Measurements from ENCODE around the gene SLC35F4.
"Not testable (repeated sequence)": the region's sequence is repeated elsewhere in the genome, so short reads cannot be mapped to it uniquely, and the experiment has no call there.

Gene SLC35F4

DNA sequence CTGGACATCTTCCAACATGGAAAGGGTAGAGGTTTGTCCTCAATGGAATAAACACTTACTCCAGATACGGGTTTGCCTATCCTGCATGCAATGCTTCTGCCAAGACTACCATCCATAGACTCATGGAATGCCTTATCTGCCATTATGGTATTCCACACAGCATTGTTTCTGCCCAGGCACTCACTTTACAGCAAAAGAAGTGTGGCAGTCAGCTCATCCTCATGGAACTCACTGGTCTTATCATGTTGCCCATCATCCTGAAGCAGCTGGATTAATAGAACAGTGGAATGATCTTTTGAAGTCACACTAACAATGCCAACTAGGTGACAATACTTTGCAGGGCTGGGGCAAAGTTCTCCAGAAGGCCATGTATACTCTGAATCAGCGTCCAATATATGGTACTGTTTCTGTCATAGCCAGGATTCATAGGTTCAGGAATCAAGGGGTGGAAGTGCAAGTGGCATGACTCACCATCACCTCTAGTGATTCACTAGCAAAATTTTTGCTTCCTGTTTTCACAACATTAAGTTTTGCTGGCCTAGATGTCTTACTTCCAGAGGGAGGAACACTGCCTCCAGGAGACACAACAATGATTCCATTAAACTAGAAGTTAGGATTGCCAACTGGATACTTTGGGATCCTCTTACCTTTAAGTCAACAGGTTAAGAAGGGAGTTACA lies 140.4 kb downstream of the SLC35F4 start:
- no peak for DNase-seq (ENCODE audit: low read depth in 2 of 2)

GRCh38 chr14:57722141-57722540 lies 143.8 kb downstream of the SLC35F4 start:
- DNase-seq (ENCODE audit: low read depth in 2 of 2): not testable (repeated sequence)

DNA sequence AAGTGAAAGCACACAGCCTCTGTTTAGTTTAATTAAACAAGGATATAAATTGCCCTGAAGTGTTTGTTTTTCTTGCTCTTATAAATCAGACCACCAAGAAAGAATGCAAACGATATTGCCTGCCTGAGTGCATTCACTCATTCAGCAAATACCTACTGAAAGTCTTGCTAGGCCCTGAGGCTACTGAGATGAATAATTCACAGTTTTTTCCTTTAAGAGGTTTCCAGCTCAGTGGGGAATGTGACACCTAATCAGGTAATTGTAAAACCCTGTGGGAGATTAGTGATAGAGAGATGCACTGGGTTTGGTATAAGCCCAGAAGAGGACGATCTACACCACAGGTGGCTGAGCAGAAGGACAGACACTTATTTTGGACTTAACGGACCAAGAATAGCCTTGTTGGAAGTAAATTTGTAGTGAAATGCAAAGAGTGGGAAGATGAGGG lies 151.4 kb downstream of the SLC35F4 start:
- no peak for DNase-seq (ENCODE audit: low read depth in 2 of 2)

GRCh38 chr14:57712698-57713097 lies 153.2 kb downstream of the SLC35F4 start:
- no peak for DNase-seq (ENCODE audit: low read depth in 2 of 2)

DNA sequence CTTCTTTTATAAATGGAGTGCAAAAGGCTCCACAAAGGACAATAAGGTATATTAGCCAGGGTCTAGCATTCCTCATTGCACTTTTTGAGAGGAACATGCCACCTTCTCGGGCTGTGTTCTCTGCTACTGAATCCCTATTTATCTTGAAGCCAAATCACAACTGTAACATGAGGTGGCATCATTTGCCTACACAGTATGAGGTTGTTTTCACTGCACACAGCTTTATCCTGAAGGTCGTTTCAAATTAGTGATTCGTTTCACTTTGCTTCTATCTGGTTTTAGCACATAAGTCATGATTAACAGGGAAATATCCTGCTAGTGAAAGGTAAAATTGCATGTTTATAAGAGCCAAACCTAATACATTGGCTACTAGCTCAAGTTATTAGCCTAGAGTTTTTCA lies 153.8 kb downstream of the SLC35F4 start:
- no peak for DNase-seq (ENCODE audit: low read depth in 2 of 2)

- DNase-seq (ENCODE audit: low read depth in 2 of 2): no peak
These were observed 156.0 kb downstream of the SLC35F4 start for GRCh38 chr14:57709909-57710308.

DNA sequence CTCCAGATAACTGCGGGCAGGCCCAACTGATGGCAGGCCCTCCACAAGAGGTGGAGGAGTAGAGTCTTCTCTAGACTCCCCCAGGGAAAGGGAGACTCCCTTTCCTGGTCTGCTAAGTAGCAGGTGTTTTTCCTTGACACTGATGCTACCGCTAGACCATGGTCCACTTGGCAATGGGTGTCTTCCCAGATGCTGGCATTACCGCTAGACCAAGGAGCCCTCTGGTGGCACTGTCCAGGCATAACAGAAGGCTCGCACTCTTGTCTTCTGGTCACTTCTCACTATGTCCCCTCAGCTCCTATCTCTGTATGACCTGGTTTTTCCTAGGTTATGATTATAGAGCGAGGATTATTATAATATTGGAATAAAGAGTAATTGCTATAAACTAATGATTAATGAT lies 156.8 kb downstream of the SLC35F4 start:
- DNase-seq (ENCODE audit: low read depth in 2 of 2): not testable (repeated sequence)

GRCh38 chr14:57707219-57707618 lies 158.7 kb downstream of the SLC35F4 start:
- no peak for DNase-seq (ENCODE audit: low read depth in 2 of 2)

DNA sequence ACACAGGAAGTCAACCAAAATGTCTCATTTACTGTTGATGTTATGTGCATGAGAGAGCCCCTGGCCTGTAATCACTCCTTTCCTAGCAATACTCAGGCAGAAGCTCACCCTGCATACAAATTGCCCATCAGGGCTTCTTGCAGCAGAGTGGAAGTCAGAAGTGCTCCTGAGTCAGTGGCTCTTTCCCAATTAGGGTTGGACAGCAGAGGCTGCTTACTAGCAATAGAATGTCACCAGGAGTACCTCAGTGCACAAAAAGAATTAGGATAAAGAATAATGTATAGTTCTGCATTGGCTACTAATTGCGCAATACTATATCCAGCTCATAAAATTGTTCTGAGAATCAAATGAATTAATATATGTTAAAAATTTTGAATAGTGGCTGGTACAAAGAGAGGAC lies 161.1 kb downstream of the SLC35F4 start:
- DNase-seq (ENCODE audit: low read depth in 2 of 2): no peak

- DNase-seq (ENCODE audit: low read depth in 2 of 2): no peak
These were observed 165.9 kb downstream of the SLC35F4 start for GRCh38 chr14:57699947-57700346.

- DNase-seq (ENCODE audit: low read depth in 2 of 2): no peak
These were observed 173.2 kb downstream of the SLC35F4 start for GRCh38 chr14:57692671-57693070.

DNA sequence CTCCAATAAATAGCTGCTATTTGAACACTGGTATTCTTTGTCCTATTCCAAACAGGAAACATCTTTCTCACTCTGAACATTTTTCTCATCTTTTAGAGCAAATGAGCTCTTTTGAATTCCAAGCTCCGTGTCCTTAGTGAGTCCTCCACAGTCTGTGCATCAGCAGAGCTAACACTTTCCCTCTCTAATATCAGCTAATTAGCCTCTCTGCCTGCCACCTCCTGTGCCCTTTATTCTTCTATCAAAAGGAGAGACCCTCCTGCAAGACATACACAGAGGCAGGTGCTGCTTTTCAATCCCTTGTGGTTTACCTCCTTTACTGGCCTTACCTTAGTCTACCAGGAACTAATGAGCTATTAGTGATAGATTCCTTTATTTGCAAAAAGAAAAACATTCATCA lies 178.5 kb downstream of the SLC35F4 start:
- DNase-seq (ENCODE audit: low read depth in 2 of 2): no peak

DNA sequence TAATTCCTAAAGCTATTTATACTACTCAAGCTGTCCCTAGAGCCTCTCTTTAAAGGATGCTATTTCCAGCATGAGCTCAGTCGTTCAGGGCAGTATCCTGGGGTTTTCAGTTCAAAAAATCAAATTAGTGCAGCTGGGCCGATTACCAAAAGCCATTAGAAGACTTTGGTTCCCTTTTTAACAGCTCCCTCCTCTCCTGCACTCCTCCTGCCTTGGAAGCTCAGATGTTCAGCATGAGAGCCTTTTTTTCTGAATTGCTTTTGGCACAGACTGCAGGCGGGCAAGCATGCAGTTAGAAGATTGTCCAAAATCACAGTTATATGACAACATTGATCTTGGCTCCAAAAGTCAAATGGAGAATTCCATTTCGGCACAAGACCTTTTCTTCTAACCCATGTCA lies 179.6 kb downstream of the SLC35F4 start:
- DNase-seq (ENCODE audit: low read depth in 2 of 2): no peak

DNA sequence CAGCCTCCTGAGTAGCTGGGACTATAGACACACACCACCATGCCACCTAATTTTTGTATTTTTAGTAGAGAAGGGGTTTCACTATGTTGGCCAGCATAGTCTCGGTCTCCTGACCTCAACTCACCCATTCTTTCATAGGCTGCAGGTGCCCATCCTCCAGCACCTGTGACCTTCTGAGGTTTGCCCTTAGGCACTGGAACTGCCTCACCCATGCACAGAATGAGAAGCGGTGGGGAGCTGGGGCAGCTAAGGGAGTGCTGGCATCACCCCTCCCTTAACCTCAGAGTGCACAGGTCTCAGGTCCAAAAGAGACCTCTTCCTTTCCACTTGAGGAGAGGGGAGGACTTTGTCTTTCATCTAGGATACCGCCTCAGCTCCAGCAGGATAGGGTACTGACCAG lies 194.9 kb downstream of the SLC35F4 start:
- DNase-seq (ENCODE audit: low read depth in 2 of 2): no peak

GRCh38 chr14:57660208-57660607 lies 205.7 kb downstream of the SLC35F4 start:
- DNase-seq (ENCODE audit: low read depth in 2 of 2): no peak

- DNase-seq (ENCODE audit: low read depth in 2 of 2): no peak
These were observed 206.8 kb downstream of the SLC35F4 start for GRCh38 chr14:57659052-57659451.

GRCh38 chr14:57657487-57657886 lies 208.4 kb downstream of the SLC35F4 start:
- DNase-seq (ENCODE audit: low read depth in 2 of 2): no peak

DNA sequence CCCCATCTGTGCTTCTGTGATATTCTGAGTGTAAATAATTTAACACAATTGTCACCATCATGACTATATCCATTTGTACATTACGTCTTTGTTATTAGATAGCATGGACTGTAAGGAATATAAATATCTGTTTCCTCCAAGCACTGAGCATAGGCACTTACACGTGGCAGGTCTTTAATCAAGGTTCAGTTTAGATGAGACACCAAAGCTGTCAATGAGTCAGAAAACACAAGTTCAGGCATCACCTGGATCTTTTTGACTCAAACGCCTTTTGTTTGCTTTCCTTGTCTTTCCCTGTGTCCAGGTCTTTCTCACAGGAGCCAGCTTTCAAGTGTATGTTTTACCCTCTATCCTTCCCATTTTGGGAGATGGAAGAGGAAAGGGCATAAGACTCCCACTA lies 209.0 kb downstream of the SLC35F4 start:
- DNase-seq (ENCODE audit: low read depth in 2 of 2): no peak

DNA sequence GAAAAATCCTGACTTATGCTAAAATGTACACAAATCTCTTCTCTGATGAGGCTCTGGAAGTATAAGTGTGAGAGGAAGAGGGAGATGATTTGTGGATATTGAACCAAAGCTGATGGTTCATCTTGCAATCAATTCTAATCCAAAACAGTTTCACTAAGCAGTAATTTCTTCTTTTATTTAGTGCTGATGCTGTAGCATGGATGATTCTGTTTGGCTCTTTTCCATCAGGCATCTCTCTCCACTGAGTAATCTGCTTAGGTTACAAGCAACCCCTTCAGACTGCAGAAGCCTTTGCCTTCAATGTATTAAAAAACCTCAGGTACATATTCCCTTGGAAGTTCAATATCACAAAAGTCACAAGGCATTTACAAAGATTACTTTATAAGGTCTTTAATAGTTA lies 213.1 kb downstream of the SLC35F4 start:
- no peak for DNase-seq (ENCODE audit: low read depth in 2 of 2)

DNA sequence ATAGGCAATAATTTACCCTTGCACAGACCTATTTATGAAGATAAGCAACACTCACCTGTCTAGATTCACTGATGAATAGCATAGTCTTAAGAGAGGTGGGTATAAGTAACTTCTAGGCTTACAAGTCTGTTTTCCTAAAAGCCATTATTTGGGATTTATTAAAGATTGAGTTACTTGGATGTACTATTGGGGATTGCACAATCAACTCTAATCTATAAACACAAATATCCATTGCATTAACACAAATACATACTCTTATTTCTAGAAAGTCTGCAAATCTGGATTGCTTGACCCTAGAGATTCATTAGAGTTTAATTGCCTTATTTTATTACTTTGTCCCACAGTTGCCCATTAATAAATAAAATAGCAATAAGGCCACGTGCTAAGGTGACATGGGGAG lies 224.1 kb downstream of the SLC35F4 start:
- DNase-seq (ENCODE audit: low read depth in 2 of 2): no peak

- no peak for DNase-seq (ENCODE audit: low read depth in 2 of 2)
These were observed 225.9 kb downstream of the SLC35F4 start for GRCh38 chr14:57640036-57640435.

- DNase-seq (ENCODE audit: low read depth in 2 of 2): no peak
These were observed 228.0 kb downstream of the SLC35F4 start for GRCh38 chr14:57637901-57638300.

- no peak for DNase-seq (ENCODE audit: low read depth in 2 of 2)
These were observed 231.6 kb downstream of the SLC35F4 start for GRCh38 chr14:57634335-57634734.

GRCh38 chr14:57632649-57633048 lies 233.2 kb downstream of the SLC35F4 start:
- no peak for DNase-seq (ENCODE audit: low read depth in 2 of 2)
